ENCODE data around the gene SIRT4. TPM values are rescaled to one million over a fixed set of nuclear protein-coding genes. Genes with fewer than 3 reads are reported as not detected.

SIRT4 gene
- total RNA-seq, 1 experiment from 2014 or later, result 3.7 TPM

DNA sequence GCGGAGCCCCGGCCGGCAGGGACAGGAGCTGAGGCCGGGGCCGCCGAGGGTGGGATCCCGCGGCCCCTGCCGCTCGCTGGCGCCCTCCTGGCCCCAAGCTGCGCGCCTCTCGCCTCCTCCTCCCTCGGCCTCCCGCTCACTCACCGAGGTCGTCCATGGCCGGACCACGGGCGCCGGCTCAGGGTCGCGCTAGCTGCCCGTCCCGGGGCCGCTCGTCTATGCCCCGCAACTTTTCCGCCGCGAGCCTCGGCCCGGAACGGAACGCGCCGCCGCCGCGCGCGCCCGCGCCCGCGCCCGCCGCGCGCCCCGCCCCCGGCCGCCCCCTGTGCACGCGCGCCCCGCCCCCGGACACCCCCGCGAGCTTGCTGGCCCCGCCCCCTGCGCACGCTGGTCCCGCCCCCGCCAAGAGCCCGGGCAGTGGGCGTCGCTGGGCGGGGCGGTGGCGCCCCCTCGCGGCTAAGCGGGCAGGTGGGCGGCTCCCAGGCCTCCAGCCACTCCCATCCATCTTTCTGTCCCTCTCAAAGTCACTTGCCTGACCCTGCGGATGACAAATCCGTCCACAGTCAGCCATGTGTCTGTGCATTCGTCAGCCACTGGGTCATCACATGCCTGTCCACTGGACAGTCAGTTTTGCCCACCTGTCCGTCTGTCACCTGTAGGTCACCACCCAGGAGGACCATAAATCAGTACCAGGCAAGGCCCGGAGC lies 36.5 kb upstream of the SIRT4 start, which contains the start of gene PXN:
PXN (minus strand) TSS at position 258 of the 707 bp plus-strand sequence; CDS start at position 157, 101 bp downstream.
- Histone ChIP-seq H3K27ac (ENCODE audit: low read depth, low read length, poor library complexity, severe bottlenecking) (peak within 1 kb of the TSS; percentile 71), H3K9me3 (ENCODE audit: low read depth, low read length, poor library complexity, severe bottlenecking) (no peaks in the 10 kb centered on the region), H3K36me3 (ENCODE audit: insufficient read depth, low read length, poor library complexity, severe bottlenecking) (no peaks in the 10 kb centered on the region), H3K27me3 (replicated peaks; ENCODE audit: insufficient read depth, low read depth, low read length, poor library complexity) (no peaks in the 10 kb centered on the region), H3K4me1 (ENCODE audit: insufficient read depth, low read length, poor library complexity, severe bottlenecking) (peaks cover 28% of the 10 kb centered on the region), H3K4me3 (ENCODE audit: low read depth, low read length, poor library complexity, severe bottlenecking) (peak within 1 kb of the TSS; percentile 80)
- intact Hi-C loops (cut with micrococcal nuclease; ENCODE audit: unreplicated experiment), result loop anchor here (1.0 to 10.0 kb wide), 2 partner anchors 37 to 151 kb away; partner anchors contain the start of gene RAB35
- peak; percentile 86 for DNase-seq (ENCODE audit: low spot score)
- POLR2A ChIA-PET (ENCODE audit: low non-redundant PET), result interaction anchor here (0.9 kb wide), 1 partner anchor 26 kb away, joined by 4 read pairs; the partner anchor contains the start of gene RNU4-2
- BruUV-seq (replicated peaks), result no TSS peak
- TF ChIP-seq, protein P1, sequence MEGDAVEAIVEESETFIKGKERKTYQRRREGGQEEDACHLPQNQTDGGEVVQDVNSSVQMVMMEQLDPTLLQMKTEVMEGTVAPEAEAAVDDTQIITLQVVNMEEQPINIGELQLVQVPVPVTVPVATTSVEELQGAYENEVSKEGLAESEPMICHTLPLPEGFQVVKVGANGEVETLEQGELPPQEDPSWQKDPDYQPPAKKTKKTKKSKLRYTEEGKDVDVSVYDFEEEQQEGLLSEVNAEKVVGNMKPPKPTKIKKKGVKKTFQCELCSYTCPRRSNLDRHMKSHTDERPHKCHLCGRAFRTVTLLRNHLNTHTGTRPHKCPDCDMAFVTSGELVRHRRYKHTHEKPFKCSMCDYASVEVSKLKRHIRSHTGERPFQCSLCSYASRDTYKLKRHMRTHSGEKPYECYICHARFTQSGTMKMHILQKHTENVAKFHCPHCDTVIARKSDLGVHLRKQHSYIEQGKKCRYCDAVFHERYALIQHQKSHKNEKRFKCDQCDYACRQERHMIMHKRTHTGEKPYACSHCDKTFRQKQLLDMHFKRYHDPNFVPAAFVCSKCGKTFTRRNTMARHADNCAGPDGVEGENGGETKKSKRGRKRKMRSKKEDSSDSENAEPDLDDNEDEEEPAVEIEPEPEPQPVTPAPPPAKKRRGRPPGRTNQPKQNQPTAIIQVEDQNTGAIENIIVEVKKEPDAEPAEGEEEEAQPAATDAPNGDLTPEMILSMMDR (conservative IDR thresholded peaks at IDR 0.05; ENCODE audit: low read depth, low read length), result peak; percentile 74
- no peak for TF ChIP-seq EZH2 (IDR thresholded peaks at IDR 0.05; ENCODE audit: borderline replicate concordance, low read depth, low read length, poor library complexity, severe bottlenecking)
- CTCF ChIA-PET, result interaction anchor here (0.7 to 8.5 kb wide), 10 partner anchors 9 to 149 kb away, joined by 3 to 141 read pairs (median 6); partner anchors contain the start of genes RAB35 and RNU4-2

DNA sequence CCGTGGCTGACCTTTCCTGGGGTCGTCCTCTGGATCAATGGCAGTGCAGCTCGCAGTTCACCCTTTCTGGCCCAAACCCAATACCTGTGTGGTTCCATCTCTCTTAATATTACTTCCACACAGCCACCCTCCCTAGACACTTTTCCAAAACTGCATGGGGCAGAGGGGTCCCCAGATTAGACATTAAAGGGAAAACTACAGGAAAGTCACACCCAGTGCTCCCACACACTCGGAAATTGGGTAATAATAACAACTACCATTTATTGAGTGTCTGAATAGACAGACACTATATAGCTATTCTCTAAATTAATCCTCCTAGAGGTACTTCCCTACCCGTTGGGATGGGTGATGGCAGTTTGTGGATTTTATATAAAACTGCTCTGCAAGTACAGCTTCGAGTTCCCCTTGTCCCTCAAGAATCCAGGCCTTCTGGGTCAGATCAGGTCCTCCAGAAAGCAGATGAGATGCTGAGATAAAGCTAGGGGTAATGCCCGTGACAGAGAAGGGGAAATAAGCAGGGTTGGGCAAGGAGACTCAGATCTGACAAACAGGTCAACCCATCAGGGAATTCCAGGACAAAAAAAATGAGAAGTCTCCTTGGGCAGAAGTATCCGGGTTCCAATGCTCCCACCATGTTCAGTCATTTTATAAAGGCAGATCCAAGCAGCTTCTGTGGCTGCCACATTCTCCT lies 35.8 kb upstream of the SIRT4 start:
- H3K27me3 ChIP-seq (replicated peaks; ENCODE audit: insufficient read depth, low read depth, low read length, poor library complexity), result no peaks in the 10 kb centered on the region
- H3K27ac ChIP-seq (ENCODE audit: low read depth, low read length, poor library complexity, severe bottlenecking), result no peak overlapping the region
- TF ChIP-seq, protein P1 (conservative IDR thresholded peaks at IDR 0.05; ENCODE audit: low read depth, low read length), result no peak
- TF ChIP-seq EZH2 (IDR thresholded peaks at IDR 0.05; ENCODE audit: borderline replicate concordance, low read depth, low read length, poor library complexity, severe bottlenecking), result no peak
- H3K36me3 ChIP-seq (ENCODE audit: insufficient read depth, low read length, poor library complexity, severe bottlenecking), result no peaks in the 10 kb centered on the region
- BruUV-seq (replicated peaks), result no TSS peak
- DNase-seq (ENCODE audit: low spot score), result no peak
- ChIA-PET POLR2A (ENCODE audit: low non-redundant PET) (no interaction called here), CTCF (interaction anchor here (0.6 to 8.5 kb wide), 8 partner anchors 9 to 359 kb away, joined by 4 to 141 read pairs (median 8); partner anchors contain the start of gene RNU4-2)
- H3K4me3 ChIP-seq (ENCODE audit: low read depth, low read length, poor library complexity, severe bottlenecking), result no peak overlapping the region
- H3K9me3 ChIP-seq (ENCODE audit: low read depth, low read length, poor library complexity, severe bottlenecking), result no peaks in the 10 kb centered on the region
- peaks cover 28% of the 10 kb centered on the region for H3K4me1 ChIP-seq (ENCODE audit: insufficient read depth, low read length, poor library complexity, severe bottlenecking)
- intact Hi-C loops (cut with micrococcal nuclease; ENCODE audit: unreplicated experiment), result loop anchor here (1.0 to 10.0 kb wide), 2 partner anchors 38 to 152 kb away; partner anchors contain the start of gene RAB35

DNA sequence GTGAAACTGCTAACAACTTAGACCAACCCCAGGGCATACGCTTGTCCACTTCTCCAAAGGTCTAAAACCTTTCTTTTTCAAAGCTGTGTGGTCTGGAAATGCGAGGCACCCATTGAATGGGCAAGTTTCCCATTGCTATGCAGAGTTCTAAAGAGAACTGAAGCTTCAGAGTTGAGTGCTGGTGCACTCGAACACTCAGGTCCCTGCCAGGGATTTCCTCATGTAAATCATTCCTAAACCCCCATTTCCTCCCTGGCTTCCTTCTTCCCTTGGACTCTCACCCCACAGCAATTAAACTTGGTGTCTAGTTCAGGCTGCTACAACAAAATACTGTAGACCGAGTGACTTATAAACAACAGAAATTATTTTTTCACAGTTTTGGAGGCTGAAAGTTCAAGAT lies 34.4 kb upstream of the SIRT4 start:
- DNase-seq (ENCODE audit: low spot score), result peak; percentile 64
- Histone ChIP-seq H3K36me3 (ENCODE audit: insufficient read depth, low read length, poor library complexity, severe bottlenecking) (no peaks in the 10 kb centered on the region), H3K27ac (ENCODE audit: low read depth, low read length, poor library complexity, severe bottlenecking) (peak overlapping the region; percentile 53), H3K27me3 (replicated peaks; ENCODE audit: insufficient read depth, low read depth, low read length, poor library complexity) (no peaks in the 10 kb centered on the region), H3K4me3 (ENCODE audit: low read depth, low read length, poor library complexity, severe bottlenecking) (no peak overlapping the region), H3K4me1 (ENCODE audit: insufficient read depth, low read length, poor library complexity, severe bottlenecking) (peaks cover 24% of the 10 kb centered on the region), H3K9me3 (ENCODE audit: low read depth, low read length, poor library complexity, severe bottlenecking) (no peaks in the 10 kb centered on the region)
- POLR2A ChIA-PET (ENCODE audit: low non-redundant PET), result interaction anchor here (0.6 to 0.9 kb wide), 2 partner anchors 24 to 48 kb away, joined by 3 read pairs; no protein-coding TSS in a partner anchor
- CTCF ChIA-PET, result interaction anchor here (0.6 to 8.5 kb wide), 3 partner anchors 23 to 39 kb away, joined by 3 to 141 read pairs (median 5); no protein-coding TSS in a partner anchor
- intact Hi-C loops (cut with micrococcal nuclease; ENCODE audit: unreplicated experiment), result loop anchor here (10.0 kb wide), 1 partner anchor 153 kb away; the partner anchor contains the start of gene RAB35
- TF ChIP-seq, protein P1 (conservative IDR thresholded peaks at IDR 0.05; ENCODE audit: low read depth, low read length), result no peak
- no peak for TF ChIP-seq EZH2 (IDR thresholded peaks at IDR 0.05; ENCODE audit: borderline replicate concordance, low read depth, low read length, poor library complexity, severe bottlenecking)
- no TSS peak for BruUV-seq (replicated peaks)

Data from A673 (cell line).